GM08714 (cell line): ENCODE results near the gene CCDC93.
"Not testable (repeated sequence)": the region's sequence is repeated elsewhere in the genome, so short reads cannot be mapped to it uniquely, and the experiment has no call there.

Source experiments
- H3K4me3 ChIP-seq: fragments of 200-500 bp; sonication (Bioruptor generic); 2 replicates; pipeline ENCODE4 v1.5.1; 2014; ENCODE audit warnings: mild to moderate bottlenecking, low read length, inconsistent platforms
- ZNF274 ChIP-seq: IDR thresholded peaks from 2 replicates; pipeline ENCODE4 v1.6.1; 2012; ENCODE audit warnings: mild to moderate bottlenecking, low read depth, low read length

CCDC93 gene

GRCh38 chr2:118016911-118017310, 3.0 kb upstream of the CCDC93 start:
- H3K4me3 ChIP-seq: no peak overlapping the region
- no peak for TF ChIP-seq ZNF274

GRCh38 chr2:118015761-118016160, 1.9 kb upstream of the CCDC93 start:
- H3K4me3 ChIP-seq: not testable (repeated sequence)

- no peak for TF ChIP-seq ZNF274
- peak overlapping the region; percentile 61 for H3K4me3 ChIP-seq
Measured at GRCh38 chr2:118014492-118014824, 588 bp upstream of the CCDC93 start.

- peak overlapping the region; percentile 86 for H3K4me3 ChIP-seq
- TF ChIP-seq ZNF274: no peak
Measured at GRCh38 chr2:118013221-118013723, 598 bp downstream of the CCDC93 start.

GRCh38 chr2:118012778-118013177, 1.1 kb downstream of the CCDC93 start:
- TF ChIP-seq ZNF274: no peak
- H3K4me3 ChIP-seq: peak overlapping the region; percentile 86

- TF ChIP-seq ZNF274: no peak
- no peak overlapping the region for H3K4me3 ChIP-seq
Measured at GRCh38 chr2:118010473-118010872, 3.4 kb downstream of the CCDC93 start.

GRCh38 chr2:118006861-118007260, 7.0 kb downstream of the CCDC93 start:
- no peak for TF ChIP-seq ZNF274
- no peak overlapping the region for H3K4me3 ChIP-seq

GRCh38 chr2:118006326-118006725, 7.5 kb downstream of the CCDC93 start:
- no peak overlapping the region for H3K4me3 ChIP-seq
- TF ChIP-seq ZNF274: no peak

GRCh38 chr2:118003396-118003824, 10.5 kb downstream of the CCDC93 start:
- H3K4me3 ChIP-seq: no peak overlapping the region
- no peak for TF ChIP-seq ZNF274

GRCh38 chr2:118000041-118000440, 13.8 kb downstream of the CCDC93 start:
- TF ChIP-seq ZNF274: no peak

GRCh38 chr2:117997872-117998454, 15.9 kb downstream of the CCDC93 start:
- no peak for TF ChIP-seq ZNF274
- H3K4me3 ChIP-seq: no peak overlapping the region

More at GRCh38 chr2:118000041-118000440, 13.8 kb downstream of the CCDC93 start:
- no peak overlapping the region for H3K4me3 ChIP-seq

- no peak overlapping the region for H3K4me3 ChIP-seq
- no peak for TF ChIP-seq ZNF274
Measured at GRCh38 chr2:117996525-117996924, 17.3 kb downstream of the CCDC93 start.

- H3K4me3 ChIP-seq: no peak overlapping the region
- no peak for TF ChIP-seq ZNF274
Measured at GRCh38 chr2:117994729-117995128, 19.1 kb downstream of the CCDC93 start.

- TF ChIP-seq ZNF274: no peak
- no peak overlapping the region for H3K4me3 ChIP-seq
Measured at GRCh38 chr2:117989854-117990438, 23.9 kb downstream of the CCDC93 start.

- no peak overlapping the region for H3K4me3 ChIP-seq
- TF ChIP-seq ZNF274: no peak
Measured at GRCh38 chr2:117987121-117987520, 26.7 kb downstream of the CCDC93 start.

- no peak overlapping the region for H3K4me3 ChIP-seq
- no peak for TF ChIP-seq ZNF274
Measured at GRCh38 chr2:117985092-117985491, 28.8 kb downstream of the CCDC93 start.
